GM18526 (cell line): ENCODE results near the gene C1orf115.

ENCODE experiments used
- POLR2A ChIP-seq: IDR thresholded peaks from 3 replicates; pipeline ENCODE4 v1.6.1; 2011; ENCODE audit not compliant: insufficient read length; ENCODE audit errors: extremely low read depth

The C1orf115 gene

DNA sequence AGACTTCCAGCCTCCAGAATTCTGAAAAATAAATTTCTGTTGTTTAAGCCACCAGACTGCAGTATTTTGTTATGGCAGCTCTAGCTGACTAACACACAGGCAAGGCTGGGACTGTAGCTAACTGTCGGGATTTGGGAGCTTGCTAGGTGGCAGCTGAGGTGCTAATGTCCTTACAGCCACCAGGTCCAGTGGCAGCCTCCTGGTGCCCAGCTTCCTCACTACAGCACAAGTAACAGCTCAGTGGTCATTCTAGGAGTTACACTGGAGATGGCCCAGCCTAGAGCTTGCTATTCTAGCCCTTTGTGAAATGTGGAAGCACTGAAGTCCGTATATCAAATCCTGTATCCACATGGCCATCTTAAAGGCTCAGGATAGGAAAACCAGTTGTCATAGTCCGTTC is 4.3 kb upstream of the C1orf115 start:
- no peak for TF ChIP-seq POLR2A

- no peak for TF ChIP-seq POLR2A
Observed at GRCh38 chr1:220687809-220688208, 2.4 kb upstream of the C1orf115 start.

DNA sequence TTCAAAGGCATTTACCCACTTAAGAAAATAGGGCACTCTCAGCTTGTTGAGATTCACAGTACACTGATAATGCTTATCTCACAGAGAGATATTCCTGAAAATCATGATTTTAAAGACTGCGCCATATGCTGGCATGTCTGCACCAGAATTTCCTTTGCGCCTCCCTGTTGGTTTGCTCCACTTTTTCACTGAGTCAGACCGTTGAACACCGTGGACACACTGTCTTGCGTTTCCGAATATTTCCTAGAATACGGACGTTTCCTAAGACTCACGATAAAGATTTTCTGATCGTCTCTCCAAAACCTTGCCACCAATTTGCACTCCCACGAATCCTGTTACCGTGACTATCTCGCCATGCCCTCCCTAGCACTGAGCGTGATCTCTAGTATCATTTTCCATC is 497 bp upstream of the C1orf115 start:
- no peak for TF ChIP-seq POLR2A

DNA sequence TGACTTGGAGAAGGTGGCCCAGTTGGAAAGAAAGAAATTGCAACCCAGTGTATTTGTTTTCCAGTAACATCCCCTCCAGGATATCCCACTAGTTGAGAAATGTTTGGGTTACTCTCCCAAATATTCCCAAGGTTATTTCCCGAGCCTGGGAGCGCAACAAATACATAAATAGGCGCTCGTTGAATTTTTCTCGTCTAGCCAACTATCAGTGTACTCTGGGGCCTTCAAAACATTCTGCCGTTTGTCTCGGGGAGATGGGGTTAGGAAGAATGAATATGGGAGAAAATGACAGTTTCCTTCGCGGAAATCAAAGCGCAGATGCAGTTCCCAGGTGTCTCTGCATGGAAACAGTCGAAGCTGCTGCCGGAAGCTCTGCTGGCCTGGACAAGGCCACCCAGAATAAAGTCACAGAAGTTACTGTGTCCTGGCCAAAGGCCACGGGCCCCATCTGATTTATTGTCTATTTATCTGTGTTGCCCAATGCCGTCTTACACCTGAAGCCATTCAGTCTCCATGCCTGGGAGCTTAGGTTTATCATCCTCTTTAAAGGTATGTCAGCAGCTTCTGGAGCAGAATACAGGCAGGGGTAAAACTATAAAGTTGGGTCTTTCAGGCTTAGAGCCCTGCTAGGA is 1.0 kb downstream of the C1orf115 start:
- TF ChIP-seq POLR2A: no peak

DNA sequence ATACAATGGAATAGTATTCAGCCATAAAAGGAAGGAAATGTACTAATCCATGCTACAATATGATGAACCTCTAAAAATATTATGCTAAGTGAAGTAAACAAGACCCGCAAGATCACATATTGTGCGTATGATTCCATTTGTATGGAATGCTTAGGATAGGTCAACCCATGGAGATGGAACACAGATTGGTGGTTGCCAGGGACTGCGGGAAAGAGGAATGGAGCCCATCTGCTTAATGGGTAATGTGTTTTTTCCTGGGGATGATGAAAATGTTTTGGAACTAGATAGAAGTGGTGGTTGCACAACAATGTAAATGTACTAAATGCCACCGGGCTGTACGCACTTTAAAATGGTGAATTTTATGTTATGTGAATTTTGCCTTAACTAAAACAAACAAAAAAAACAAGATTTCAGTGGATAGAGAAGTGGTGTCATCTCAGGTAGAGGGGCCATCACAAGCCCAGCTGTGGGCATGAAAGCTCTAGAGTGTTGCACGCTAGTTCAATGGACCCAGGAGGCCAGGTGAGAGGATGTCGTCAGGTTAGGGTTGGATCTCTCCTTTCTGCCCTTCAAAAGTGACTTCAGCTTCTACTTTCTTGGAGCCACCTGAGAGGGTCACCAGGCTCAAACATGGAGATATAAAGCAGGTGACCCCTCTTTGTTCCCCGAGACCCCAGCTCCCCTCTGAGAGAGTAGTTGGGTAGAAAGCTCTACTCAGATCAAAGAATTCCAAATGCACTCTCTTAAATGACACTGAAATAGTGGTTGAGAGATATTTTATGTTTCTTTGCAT is 2.5 kb downstream of the C1orf115 start:
- TF ChIP-seq POLR2A: no peak

DNA sequence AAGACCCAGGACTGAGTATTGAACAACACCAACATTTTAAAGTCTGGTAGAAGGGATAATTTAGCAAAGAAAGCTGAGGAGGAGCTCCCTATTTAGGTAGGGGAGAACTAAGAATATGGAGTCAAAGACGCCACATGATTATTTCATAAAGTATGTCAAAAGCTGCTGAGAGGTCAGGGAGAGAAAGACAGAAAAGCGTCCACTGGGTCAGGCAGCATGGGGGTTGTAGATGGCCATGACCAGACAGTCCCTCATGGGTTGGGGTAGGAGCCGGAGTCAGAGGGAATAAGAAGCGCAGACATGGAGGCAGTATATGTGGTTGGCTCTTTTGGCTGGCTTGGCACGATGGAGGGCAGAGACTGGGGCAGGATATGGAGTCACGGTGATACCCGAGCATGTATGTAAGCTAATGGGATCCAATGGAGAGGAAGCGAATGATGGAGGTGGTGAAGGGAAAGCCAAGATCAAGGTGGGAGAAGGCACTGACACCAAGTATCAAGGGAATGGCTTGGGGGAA is 4.8 kb downstream of the C1orf115 start:
- TF ChIP-seq POLR2A: no peak

DNA sequence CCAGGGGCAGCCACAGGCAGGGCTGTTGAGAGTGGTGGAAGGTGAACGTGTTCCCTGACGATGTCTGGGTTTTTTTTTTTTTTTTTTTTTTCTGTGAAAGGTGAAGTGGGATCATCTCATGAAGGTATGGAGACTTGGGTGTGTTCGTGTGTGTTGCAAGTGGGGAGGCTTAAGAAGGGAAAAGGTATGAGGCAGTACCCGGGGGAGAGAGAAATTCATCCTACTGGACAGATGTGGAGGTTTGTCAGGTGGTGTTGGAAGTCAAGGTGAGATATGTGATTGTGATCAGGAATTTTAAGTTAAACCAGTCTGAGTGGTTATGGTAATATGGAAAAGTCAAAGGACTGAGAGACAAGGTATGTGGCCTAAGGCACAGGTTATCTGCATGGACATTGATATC is 5.3 kb downstream of the C1orf115 start:
- TF ChIP-seq POLR2A: no peak

- TF ChIP-seq POLR2A: no peak
Observed at GRCh38 chr1:220696226-220696862, 6.2 kb downstream of the C1orf115 start.

- TF ChIP-seq POLR2A: no peak
Observed at GRCh38 chr1:220696863-220697231, 6.7 kb downstream of the C1orf115 start.

DNA sequence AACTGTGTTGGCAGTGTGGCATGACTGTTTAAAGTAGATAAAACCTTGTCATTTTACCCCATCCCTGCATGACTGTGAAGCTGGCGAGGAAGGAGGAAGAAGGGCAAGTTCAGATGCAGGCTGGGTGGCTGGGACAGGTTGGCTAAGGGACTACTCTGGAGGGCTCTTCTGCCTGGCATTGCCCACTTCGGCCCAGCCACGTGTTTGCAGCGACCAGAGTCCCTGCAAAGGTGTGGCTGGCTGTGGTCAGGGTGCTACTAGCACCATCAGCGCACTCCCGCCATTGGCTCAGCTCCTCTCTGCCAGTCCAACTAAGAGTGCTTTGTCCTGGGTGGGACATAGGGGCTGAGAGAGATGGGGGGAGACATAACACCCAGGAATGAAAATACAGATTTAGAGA is 7.2 kb downstream of the C1orf115 start:
- no peak for TF ChIP-seq POLR2A

GRCh38 chr1:220698607-220699016 is 8.4 kb downstream of the C1orf115 start:
- TF ChIP-seq POLR2A: no peak

- no peak for TF ChIP-seq POLR2A
Observed at GRCh38 chr1:220699044-220699443, 8.9 kb downstream of the C1orf115 start.

DNA sequence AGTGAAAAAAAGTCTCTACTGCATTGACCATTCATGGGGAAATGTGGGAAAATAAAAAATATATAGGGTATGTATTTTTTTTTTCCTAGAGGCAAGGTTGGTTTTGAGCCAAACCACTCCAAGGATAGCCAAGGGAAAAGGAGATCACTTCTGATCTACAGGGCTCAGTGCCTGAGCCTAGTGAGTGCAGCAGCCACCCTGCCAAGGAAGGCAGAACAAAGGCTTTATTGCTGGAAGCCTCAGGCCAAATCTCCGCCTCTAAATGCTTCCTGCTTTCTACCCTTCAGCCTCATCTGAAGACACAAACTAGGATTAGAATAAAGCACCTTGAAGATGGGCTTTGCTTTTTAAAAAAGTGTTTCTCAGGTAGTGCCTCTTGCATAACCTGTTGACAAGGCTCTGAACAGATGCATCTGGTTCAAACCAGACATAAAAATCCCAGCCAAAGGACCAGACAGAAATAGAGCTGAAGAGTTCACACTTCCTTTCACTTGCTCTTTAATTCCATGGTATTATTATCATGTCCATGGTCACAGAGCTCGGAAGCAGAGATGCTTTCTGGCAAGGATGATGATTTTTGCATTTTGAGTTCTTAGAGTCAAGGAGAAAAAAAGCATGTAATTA is 10.5 kb downstream of the C1orf115 start:
- TF ChIP-seq POLR2A: no peak

GRCh38 chr1:220701974-220702373 is 11.8 kb downstream of the C1orf115 start:
- no peak for TF ChIP-seq POLR2A

GRCh38 chr1:220702733-220703270 is 12.6 kb downstream of the C1orf115 start:
- no peak for TF ChIP-seq POLR2A

DNA sequence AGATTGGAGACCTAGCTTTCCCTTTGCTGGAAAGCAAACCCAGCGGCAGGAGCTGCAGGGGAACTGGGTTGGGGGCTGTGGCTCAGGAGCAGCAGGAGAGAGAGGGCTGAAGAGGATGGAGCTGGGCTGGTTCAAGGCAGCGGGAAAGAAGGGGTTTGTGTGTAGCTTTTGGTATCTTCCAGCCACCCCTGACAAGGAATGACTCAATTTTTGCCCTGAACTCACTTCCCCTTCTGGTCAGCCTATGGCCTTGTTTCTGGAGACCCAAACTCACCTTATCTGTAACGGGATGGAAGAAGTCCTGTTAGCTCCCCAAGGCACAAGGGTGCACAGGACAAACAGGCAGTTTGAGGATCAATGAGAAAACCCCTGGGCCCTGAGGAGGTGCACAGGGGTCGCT is 13.1 kb downstream of the C1orf115 start:
- no peak for TF ChIP-seq POLR2A

DNA sequence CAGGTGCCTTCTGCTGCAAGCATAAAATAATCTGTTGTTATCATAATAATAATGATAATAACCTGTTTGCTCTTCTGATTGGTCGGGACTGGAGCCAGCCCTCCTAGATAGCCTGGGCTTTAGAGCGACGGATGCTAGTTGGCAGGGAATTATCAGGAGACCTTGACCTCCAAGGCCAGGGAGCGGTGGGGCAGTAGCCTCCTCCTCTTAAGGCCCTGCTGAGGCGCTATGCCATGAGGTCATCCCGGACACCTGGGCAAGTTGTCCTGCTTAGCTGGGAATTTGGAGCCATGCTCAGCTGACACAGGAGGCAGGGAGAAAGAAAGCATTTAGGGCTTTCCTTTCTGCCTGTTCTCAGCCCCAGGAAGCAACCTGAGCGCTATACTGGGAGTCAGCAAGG is 15.6 kb downstream of the C1orf115 start:
- no peak for TF ChIP-seq POLR2A
